NCI-H510A (cell line): ENCODE measurements around the gene SYNE2.

ENCODE experiments used
- DNase-seq: peaks from one replicate; lab custom pipeline; 2025; lab: John Stamatoyannopoulos, UW

The SYNE2 gene

GRCh38 chr14:63875311-63875710, 22.5 kb downstream of the SYNE2 start:
- DNase-seq: no peak

DNA sequence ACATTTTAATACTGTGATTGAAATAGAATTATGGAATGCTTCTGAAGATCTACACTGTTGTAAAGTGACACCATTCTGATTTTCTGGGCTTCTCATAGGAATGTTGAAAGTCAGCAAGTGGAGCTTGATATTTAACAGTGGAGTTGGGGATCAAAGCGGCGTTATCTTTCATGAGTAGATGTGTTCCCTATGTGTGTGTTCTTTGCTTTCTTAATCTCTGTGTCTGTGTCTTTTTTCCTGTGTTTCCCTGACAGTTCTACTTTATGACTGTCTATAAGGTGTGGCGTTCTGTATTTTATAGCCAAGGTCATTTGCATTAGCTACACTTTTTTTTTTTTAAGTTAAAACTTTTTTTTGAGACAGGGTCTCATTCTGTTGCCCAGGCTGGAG, 24.7 kb downstream of the SYNE2 start:
- DNase-seq: no peak

DNA sequence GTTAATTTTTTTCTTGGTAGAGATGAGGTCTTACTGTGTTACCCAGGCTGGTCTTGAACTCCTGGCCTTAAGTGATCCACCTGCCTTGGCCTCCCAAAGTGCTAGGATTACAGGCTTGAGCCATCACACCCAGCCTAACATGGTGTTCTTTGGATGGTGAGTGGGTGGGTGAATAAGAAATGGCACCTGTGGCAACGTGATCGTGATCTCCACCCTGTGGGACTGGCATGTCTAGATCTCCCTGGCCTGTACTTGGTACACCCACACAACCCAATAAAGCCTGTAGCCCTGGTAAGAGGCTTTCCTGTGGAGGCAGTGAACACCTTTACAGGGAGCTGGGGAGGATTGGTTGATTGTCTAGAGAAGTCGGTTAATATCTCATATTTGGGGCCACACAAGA, 25.2 kb downstream of the SYNE2 start:
- DNase-seq: no peak

DNA sequence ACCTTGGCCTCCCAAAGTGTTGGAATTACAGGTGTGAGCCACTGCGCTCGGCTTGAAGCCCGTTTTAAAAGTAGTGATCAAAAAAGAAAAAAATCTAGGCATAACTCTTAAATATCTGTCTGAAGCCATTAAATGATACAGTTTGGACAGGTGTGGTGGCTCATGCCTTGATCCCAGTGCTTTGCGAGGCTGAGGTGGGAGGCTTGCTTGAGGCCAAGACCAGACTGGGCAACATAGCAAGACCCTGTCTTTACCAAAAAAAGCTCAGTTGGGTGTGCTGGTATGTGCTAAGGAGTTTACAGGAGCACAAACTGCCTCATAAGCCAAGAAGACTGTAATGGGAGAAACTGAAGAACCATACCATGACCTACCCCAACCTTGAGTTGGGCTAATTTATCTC, 26.0 kb downstream of the SYNE2 start:
- no peak for DNase-seq

- no peak for DNase-seq
Measured at GRCh38 chr14:63881926-63882325, 29.1 kb downstream of the SYNE2 start.

GRCh38 chr14:63887899-63888298, 35.1 kb downstream of the SYNE2 start:
- DNase-seq: no peak

- no peak for DNase-seq
Measured at GRCh38 chr14:63890553-63890952, 37.7 kb downstream of the SYNE2 start.

GRCh38 chr14:63891148-63891975, 38.6 kb downstream of the SYNE2 start:
- no peak for DNase-seq

DNA sequence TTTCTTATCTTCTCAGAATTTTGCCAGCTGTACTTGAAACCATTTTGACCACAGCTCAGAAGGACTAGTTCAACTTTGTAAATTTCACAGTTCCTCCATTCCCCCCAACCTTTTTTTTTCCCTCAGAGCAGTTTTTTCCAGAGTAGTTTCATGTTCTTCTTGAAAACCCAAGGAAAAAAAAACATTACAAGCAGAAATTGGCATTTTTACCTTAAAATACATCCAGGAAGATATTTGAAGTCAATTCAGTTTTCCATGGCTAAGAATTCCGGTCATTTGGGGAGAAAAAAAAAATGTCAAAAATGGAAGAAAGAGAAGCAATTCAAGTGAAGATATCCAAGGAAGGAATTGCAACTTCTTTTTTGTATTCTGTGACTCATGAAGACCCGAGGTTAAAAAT, 39.5 kb downstream of the SYNE2 start:
- no peak for DNase-seq

GRCh38 chr14:63893701-63894458, 41.1 kb downstream of the SYNE2 start:
- no peak for DNase-seq

DNA sequence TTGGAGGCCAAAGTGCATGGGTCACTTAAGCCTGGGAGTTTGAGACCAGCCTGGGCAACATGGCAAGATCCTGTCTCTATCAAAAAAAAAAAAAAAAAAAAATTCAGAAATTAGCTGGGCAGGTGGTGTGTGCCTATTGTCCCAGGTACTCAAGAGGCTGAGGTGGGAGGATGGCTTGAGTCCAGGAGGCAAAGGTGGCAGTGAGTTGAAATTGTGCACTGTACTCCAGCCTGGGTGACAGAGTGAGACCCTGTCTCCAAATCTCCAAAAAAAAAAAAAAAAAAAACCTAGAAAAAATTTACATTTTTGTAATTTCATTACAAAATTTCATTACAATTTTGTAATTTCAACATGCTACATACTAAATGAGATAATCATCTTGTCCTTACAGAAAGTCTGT, 42.7 kb downstream of the SYNE2 start:
- DNase-seq: peak; percentile 27

DNA sequence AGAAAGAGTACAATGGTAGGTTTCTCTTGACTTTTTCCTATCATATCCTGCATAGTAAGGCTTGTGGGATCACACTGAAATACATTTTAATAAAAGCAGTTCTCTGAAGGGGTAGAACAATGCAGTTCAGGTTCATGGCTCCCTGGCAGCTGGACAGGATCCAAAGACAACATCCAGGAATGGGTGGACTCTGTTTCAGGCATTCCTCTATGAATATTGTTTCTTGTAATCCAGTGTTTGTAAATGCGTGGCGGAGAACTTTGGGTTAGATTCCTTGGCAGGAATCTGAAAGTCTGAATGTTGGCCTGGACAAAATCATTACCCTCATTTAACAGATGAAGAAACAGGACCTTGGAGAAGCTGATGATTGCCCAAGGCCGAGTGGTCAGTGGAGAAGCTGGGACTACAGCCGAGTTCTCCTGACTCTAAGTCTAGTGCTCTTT, 43.5 kb downstream of the SYNE2 start:
- no peak for DNase-seq

DNA sequence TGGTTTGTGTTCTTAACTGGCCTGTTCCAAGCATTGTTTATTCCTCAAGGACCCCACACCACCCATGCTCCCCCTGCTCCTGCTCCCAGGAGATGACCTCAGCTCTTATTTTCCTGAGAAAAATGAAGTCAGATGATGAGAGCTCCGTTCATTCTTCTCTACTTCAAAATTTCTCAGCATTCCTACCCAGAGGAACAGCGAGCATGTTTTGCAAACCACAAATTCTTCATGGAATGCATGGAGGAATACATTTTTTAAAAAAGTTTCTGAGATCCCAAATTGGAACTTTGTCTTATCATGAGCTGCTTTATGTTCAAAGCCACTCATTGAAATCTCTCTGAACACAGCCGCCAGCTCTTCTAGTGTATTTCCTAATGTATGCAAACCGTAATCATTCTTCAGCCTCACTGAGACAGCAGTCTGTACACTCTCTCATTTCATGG, 44.9 kb downstream of the SYNE2 start:
- DNase-seq: no peak

- no peak for DNase-seq
Measured at GRCh38 chr14:63899953-63900352, 47.1 kb downstream of the SYNE2 start.

DNA sequence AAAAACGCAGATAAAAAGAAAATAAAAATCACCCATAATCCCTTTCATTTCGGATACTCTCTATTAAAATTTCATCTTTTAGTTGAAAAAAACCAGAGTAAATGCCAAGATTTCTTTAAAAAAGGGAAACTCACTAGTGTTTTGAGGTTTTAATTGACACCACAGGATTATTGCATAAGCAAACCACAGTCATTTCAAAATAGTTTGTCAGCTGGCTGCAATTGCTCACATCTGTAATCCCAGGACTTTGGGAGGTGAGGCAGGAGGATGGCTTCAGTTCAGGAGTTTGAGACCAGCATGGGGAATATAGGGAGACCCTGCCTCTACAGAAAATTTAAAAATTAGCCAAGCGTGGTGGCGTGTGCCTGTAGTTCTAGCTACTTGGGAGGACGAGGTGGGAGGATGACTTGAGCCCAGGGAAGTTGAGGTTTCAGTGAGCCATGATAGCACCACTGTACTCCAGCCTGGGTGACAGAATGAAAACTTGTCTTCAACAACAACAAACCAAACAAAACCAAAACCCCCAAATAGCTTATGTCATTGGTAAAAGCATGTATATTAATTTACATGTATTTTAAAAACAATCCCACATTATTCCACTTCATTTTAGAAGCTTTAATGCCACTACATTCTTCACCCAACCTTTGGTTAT, 48.8 kb downstream of the SYNE2 start:
- DNase-seq: no peak

GRCh38 chr14:63902375-63902976, 49.7 kb downstream of the SYNE2 start:
- no peak for DNase-seq

GRCh38 chr14:63904724-63905123, 51.9 kb downstream of the SYNE2 start:
- no peak for DNase-seq

DNA sequence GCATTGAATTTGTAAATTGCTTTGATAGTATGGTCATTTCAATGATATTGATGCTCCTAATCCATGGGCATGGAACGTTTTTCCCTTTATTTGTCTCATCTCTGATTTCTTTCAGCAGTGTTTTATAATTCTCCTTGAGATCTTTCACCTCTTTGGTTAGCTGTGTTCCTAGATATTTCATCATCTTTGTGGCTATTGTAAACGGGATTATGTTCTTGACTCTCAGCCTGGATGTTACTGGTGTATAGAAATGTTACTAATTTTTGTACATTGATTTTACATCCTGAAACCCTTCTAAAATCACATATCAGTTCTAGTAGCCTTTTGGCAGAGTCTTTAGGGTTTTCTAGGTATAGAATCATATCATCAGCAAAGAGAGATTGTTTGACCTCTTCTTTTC, 52.6 kb downstream of the SYNE2 start:
- no peak for DNase-seq

DNA sequence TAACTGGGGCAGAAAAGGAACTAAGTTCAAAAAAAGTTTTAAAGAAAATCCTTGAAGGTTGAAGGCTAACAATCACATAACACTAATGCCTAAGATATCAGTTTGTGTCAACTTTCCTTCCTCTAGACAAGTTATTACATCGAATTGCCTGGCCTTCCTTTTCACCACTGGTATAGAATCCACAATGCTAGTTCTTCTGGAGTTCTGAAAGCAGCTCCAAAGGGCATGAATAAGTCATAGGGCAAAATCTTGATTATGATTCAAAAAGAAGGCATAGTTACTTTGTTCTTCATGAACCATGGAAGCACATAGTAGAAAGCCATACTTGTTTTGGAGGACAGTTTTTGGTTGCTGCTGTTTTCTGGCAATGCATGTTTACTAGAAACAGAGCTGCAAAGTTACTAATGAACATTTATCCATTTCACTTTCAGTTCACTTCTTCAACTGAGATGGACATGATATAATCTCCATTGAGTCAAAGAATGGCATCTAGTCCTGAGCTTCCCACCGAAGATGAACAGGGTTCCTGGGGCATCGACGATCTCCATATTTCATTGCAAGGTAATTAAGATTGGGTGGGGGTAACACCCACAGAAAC, 56.0 kb downstream of the SYNE2 start:
- DNase-seq: no peak

- DNase-seq: no peak
Measured at GRCh38 chr14:63909984-63910383, 57.2 kb downstream of the SYNE2 start.

DNA sequence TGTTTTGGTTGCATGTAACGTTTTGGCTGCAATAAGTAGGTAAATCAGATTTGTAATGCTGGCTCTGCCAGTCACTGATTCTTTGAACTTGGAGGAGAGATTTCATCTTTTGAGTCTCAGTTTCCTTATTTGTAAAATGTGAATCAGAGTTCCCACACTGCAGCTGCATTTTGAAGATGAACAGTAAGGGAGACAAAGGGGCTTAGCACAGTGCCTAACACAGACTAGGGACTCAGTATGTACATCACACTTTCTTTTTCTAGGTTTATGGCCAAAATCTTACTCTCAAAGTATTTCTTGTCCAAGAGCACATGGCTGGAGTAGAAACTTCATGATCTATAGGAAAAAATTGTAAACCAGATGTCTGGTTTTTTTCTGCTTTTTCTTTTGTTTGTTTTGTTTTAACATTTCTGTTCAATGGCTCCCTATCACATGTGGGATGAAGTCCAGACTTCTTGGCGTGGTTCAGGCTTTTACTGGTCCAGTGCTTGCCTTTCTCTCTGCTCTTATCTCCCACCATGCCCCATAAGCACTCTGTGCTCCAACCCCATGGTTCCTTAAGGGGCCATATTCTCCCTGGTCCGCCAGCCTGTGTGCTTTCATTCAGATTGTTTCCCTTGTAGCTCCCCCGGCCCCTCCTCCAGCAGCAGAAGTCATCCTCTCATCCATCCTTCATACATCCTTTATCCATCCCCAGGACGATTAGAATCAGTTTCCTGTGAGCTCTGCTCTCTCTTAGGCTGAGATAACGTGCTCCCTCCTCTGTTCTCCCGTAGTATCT, 58.0 kb downstream of the SYNE2 start:
- no peak for DNase-seq
